HUES48 (cell line): ENCODE results near the gene FBXW11.
"Not testable (repeated sequence)": the region's sequence is repeated elsewhere in the genome, so short reads cannot be mapped to it uniquely, and the experiment has no call there.

Source experiments
- H3K27ac ChIP-seq: one replicate; pipeline ENCODE4 v1.7.0; 2013; ENCODE audit warnings: low read depth, low read length, inconsistent platforms
- H3K27me3 ChIP-seq: 2 replicates; pipeline ENCODE4 v1.6.1; 2013; ENCODE audit warnings: mild to moderate bottlenecking, low read length; ENCODE audit not compliant: control insufficient read depth, insufficient read depth
- H3K36me3 ChIP-seq: 2 replicates; pipeline ENCODE4 v1.6.1; 2013; ENCODE audit warnings: low read length; ENCODE audit not compliant: control insufficient read depth, insufficient read depth
- H3K4me1 ChIP-seq: 2 replicates; pipeline ENCODE4 v1.6.1; 2013; ENCODE audit warnings: mild to moderate bottlenecking, low read length; ENCODE audit not compliant: control insufficient read depth, insufficient read depth
- H3K4me3 ChIP-seq: 2 replicates; pipeline ENCODE4 v1.5.1; 2013; ENCODE audit warnings: mild to moderate bottlenecking, low read depth, low read length
- H3K9ac ChIP-seq: 2 replicates; pipeline ENCODE4 v1.6.1; 2013; ENCODE audit warnings: mild to moderate bottlenecking, low read depth, low read length, moderate library complexity
- H3K9me3 ChIP-seq: 2 replicates; pipeline ENCODE4 v1.6.1; 2013; ENCODE audit warnings: low read length; ENCODE audit not compliant: control insufficient read depth, insufficient read depth

Gene FBXW11

DNA sequence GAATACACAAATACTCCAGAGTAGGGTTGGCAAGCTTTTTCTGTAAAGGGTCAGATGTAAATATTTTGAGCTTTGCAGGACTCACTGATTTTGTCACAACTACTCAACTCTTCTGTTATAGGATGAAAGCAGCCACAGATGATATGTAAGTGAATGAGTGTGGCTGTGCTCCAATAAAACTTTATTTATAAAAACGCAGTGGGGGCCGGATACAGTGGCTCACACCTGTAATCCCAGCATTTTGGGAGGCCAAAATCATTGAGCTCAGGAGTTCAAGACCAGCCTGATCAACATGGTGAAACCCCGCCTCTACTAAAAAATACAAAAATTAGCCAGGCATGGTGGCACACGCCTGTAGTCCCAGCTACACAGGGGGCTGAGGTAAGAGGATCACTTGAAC is 69.1 kb downstream of the FBXW11 start:
- Histone ChIP-seq H3K27ac (no peak overlapping the region), H3K4me1 (0 out of 2 replicates have a peak, but pooled peaks cover 4% of the 10 kb centered on the region), H3K9ac (no peak overlapping the region)

DNA sequence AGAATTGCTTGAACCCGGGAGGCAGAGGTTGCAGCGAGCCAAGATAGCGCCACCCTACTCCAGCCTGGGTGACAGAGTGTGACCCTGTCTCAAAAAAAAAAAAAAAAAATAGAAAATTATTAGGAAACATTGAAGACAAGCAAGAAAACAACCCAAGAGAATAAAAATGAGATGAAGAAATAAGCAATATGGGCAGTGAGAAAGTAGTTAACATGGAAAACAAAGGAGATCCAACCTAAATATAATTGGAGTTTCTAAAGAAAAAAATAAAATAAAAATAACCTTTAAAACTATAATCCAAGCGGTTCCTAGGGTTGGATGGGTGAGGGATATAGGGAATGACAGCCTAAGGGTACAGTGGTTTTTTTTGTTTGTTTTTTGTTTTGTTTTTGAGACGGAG is 71.9 kb downstream of the FBXW11 start:
- Histone ChIP-seq H3K27ac (no peak overlapping the region), H3K27me3 (no peaks in the 10 kb centered on the region), H3K36me3 (no peaks in the 10 kb centered on the region), H3K4me3 (no peak overlapping the region), H3K9ac (no peak overlapping the region), H3K4me1 (peaks cover 14% of the 10 kb centered on the region), H3K9me3 (no peaks in the 10 kb centered on the region)

More for the DNA sequence above, 69.1 kb downstream of the FBXW11 start:
- H3K4me3 ChIP-seq: no peak overlapping the region
- no peaks in the 10 kb centered on the region for H3K36me3 ChIP-seq
- no peaks in the 10 kb centered on the region for H3K27me3 ChIP-seq
- H3K9me3 ChIP-seq: no peaks in the 10 kb centered on the region

DNA sequence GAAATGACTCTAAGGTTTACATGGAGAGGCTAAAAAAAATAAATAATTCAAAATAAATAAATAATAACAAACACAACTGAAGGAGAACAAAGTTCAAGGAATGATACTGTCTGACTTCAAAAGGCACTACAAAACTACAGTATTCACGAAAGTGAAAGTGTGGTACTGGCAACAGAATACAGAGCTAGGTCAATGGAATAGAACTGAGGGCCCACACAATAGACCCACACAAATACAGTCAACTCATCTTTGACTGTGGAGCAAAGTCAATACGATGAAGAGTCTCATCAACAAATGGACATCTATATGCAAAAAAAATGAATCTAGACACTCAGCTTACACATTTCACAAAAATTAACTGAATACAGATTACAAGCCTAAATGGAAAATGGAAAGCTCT is 75.3 kb downstream of the FBXW11 start:
- Histone ChIP-seq H3K9me3 (no peaks in the 10 kb centered on the region), H3K36me3 (no peaks in the 10 kb centered on the region), H3K9ac (no peak overlapping the region), H3K27me3 (no peaks in the 10 kb centered on the region), H3K4me3 (no peak overlapping the region), H3K27ac (no peak overlapping the region), H3K4me1 (peaks cover 30% of the 10 kb centered on the region)

DNA sequence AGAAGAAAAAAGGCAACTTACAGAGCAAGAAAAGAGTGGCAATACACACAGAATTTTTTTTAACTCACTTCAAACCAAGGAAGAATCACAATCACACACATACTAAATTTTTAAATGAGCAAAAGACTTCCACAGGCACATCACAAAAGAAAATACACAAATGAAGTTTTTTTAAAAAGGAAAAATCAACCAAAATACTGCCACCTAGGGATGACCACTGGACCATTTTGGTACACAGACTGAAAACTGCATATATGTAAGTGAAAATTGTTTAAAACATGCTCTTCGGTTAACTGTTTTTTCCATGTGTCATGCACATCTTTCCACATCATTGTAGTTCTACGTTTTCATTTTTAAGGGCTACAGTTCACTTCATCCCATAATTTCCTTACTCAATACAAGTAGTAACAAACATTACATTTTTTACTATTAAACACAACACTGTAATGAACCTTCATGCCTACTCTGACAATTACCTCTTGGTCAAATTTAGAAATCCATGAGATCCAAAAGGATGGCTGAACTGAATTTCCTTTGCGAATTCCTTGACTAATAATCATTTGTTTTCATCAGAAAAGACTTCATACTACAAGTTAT is 79.0 kb downstream of the FBXW11 start:
- Histone ChIP-seq H3K9me3 (no peaks in the 10 kb centered on the region), H3K9ac (no peak overlapping the region; the same call in 1 of the 2 replicates), H3K27ac (no peak overlapping the region), H3K4me3 (no peak overlapping the region), H3K27me3 (no peaks in the 10 kb centered on the region), H3K36me3 (no peaks in the 10 kb centered on the region), H3K4me1 (peaks cover 30% of the 10 kb centered on the region)

DNA sequence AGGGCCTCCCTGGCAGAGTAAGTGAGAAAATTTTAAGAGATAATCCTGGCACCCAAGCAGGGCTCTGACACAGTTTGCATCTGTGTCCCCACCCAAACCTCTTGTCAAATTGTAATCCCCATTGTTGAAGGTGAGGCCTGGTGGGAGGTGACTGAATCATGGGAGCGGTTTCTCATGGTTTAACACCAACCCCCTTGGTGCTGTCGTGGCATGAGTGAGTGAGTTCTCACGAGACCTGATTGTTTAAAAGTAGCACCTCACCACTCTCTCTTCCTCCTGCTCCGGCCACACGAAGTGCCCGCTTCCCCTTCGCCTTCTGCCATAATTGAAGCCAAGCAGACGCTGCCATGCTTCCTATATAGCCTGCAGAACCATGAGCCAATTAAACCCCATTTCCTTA is 80.1 kb downstream of the FBXW11 start:
- H3K27me3 ChIP-seq: no peaks in the 10 kb centered on the region
- H3K27ac ChIP-seq: peak overlapping the region; percentile 67
- peaks cover 35% of the 10 kb centered on the region for H3K4me1 ChIP-seq
- no peak overlapping the region for H3K9ac ChIP-seq
- no peaks in the 10 kb centered on the region for H3K9me3 ChIP-seq
- H3K36me3 ChIP-seq: no peaks in the 10 kb centered on the region
- H3K4me3 ChIP-seq: no peak overlapping the region

DNA sequence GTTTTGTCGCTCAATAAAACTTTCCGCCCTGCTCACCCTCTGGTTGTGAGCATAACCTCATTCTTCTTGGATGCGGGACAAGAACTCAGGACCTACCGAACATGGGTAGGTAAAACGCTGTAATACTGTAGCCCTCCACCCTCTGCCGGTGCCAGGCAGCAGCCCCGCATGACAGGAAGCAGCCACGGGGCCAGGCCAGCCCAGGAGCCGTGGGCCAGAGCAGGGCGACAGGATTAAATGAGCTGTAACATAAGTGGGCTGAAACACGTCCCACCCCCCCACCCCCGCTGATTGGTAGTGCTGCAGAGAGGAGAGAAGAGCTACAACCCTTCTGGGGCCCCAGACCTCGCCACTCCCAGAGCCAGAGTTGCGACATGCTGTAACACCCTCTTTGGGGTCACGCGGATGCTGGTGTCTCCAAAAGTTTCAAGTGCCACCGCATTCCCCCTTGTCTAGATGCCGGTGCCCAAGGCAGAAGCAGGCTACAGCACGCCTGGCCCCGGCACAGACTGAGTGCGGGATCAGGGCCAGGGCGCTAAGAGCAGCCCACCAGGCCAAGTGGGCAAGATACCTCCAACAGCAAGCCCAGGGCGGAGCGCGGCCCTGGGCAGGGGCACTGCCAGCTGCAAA is 81.8 kb downstream of the FBXW11 start:
- Histone ChIP-seq H3K27ac (no peak overlapping the region), H3K9me3 (no peaks in the 10 kb centered on the region), H3K4me1 (peaks cover 27% of the 10 kb centered on the region; the same call in 1 of the 2 replicates), H3K36me3 (no peaks in the 10 kb centered on the region), H3K9ac (no peak overlapping the region), H3K27me3 (no peaks in the 10 kb centered on the region), H3K4me3 (no peak overlapping the region)

DNA sequence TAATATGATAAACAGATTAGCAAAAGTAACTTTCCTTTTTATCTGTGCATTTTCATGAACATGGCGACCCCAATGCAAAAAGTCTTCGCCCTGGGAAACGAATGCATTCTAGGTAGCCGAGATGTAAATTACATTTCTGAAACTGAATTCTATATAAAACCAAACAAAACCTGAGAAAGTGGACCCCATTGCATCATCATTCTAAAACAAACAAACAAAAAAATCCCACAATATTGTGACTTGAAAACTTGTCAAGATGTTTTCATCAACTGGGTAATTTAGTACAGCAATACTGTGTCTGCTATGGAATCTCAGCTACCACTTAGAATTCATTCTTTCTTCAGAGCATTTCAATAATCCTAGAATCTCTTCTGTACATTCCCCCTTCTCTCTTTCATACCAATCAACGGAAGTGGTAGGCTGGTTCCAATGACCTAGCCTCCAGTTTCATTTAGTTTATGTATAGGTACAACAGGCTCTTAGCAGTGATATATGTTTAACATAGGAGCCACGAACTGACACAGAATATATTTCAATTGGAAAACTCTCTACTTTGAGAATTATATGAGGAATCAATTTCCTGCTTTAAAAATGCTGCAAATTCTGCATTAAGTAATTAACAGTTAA is 85.6 kb downstream of the FBXW11 start:
- Histone ChIP-seq H3K36me3 (no peaks in the 10 kb centered on the region), H3K9ac (no peak overlapping the region), H3K27me3 (no peaks in the 10 kb centered on the region), H3K9me3 (no peaks in the 10 kb centered on the region), H3K27ac (no peak overlapping the region), H3K4me1 (peaks cover 17% of the 10 kb centered on the region), H3K4me3 (no peak overlapping the region)

DNA sequence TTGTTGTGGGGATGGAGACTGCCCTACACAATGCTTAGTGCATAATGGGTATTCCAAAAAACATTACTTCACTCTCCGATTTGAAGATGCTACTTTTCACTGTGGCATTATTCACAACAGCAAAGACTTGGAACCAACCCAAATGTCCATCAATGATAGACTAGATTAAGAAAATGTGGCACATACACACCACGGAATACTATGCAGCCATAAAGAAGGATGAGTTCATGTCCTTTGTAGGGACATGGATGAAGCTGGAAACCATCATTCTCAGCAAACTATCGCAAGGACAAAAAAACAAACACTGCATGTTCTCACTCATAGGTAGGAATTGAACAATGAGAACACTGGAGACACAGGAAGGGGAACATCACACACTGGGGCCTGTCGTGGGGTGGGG is 90.7 kb downstream of the FBXW11 start:
- H3K27ac ChIP-seq, H3K36me3 ChIP-seq, H3K9me3 ChIP-seq, H3K4me3 ChIP-seq, H3K9ac ChIP-seq, H3K27me3 ChIP-seq: not testable (repeated sequence)
- H3K4me1 ChIP-seq: peaks cover 41% of the 10 kb centered on the region

DNA sequence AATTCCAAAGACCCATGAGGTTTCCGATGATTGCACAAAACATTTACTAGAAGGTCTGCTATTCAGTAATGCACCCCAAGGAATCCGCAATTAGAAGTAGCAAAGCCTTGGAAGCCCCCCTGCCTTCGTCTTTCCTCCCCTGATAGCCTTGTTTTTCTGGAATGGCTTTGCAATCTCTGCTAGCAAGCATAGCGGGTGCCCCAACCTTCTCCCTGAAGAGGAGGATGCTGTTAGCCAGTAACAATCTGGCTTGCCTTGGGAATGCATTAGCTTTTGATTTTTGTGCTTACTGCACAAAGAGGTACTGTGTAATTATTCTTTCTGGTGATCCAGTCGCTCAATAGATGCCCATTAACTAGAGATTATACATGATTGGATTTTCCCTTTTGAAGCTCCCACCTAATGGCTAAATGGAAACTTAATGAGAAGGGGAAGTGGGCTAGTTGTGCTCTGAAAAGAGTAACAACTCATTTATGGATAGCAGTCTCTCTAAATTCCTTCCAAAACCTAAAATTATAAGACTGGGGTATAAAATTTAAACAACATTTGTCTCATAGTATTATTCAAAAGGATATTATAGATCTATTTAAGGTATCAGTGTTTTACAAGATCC is 91.6 kb downstream of the FBXW11 start:
- Histone ChIP-seq H3K9me3 (no peaks in the 10 kb centered on the region), H3K36me3 (peaks cover 11% of the 10 kb centered on the region), H3K27ac (peak overlapping the region; percentile 35), H3K9ac (no peak overlapping the region), H3K4me3 (no peak overlapping the region), H3K4me1 (peaks cover 41% of the 10 kb centered on the region), H3K27me3 (no peaks in the 10 kb centered on the region)

DNA sequence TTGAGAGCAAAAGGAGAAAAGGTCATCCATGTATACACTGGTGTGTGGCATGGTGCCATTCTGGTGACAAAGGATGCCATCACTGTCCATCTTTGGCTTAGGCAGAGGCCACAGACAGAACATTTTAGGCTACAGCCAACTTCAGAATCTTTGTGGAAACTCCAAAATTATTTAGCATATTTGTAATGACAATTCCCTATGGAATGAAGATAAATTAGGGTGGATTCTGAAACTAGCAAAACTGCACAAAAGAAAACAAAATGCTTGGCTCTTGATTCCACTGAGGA is 92.5 kb downstream of the FBXW11 start:
- no peak overlapping the region for H3K9ac ChIP-seq
- peaks cover 41% of the 10 kb centered on the region for H3K4me1 ChIP-seq
- no peaks in the 10 kb centered on the region for H3K27me3 ChIP-seq
- H3K36me3 ChIP-seq: peaks cover 16% of the 10 kb centered on the region
- H3K27ac ChIP-seq: no peak overlapping the region
- H3K4me3 ChIP-seq: no peak overlapping the region
- H3K9me3 ChIP-seq: no peaks in the 10 kb centered on the region

DNA sequence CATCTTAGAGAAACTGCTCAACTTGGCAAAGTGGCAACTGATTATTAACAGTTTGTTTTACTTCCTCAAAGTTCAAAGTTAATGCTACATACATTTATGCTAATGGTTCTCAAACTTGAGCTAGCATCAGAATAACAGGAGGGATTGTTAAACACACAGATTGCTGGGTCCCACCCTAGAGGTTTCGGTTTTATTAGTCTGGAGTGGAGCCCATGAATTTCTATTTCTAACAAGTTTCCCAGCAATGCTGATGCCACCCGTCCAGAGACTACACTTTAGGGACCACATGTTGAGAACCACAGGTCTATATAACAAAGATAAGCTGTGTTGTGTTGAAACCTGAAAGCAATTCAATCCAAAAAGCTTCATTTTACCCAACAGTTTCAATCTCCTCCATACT is 95.3 kb downstream of the FBXW11 start:
- no peaks in the 10 kb centered on the region for H3K9me3 ChIP-seq
- no peaks in the 10 kb centered on the region for H3K27me3 ChIP-seq
- no peak overlapping the region for H3K27ac ChIP-seq
- peaks cover 21% of the 10 kb centered on the region for H3K36me3 ChIP-seq
- H3K9ac ChIP-seq: no peak overlapping the region
- no peak overlapping the region for H3K4me3 ChIP-seq
- H3K4me1 ChIP-seq: peaks cover 44% of the 10 kb centered on the region
